HCT116 (cell line): ENCODE data around the gene RBX1. TPM values are rescaled to one million over a fixed set of nuclear protein-coding genes. Genes with fewer than 3 reads are reported as not detected.

Source experiments
- CBX3 ChIP-seq: IDR thresholded peaks from 2 replicates; pipeline ENCODE4 v1.6.1; 2012; ENCODE audit warnings: low read depth
- EZH2 ChIP-seq: fragments of 200-600 bp; sonication (generic); IDR thresholded peaks from 2 replicates; pipeline ENCODE4 v1.6.1; 2017; ENCODE audit warnings: antibody characterized with exemption, mixed run types
- JUND ChIP-seq: IDR thresholded peaks from 2 replicates; pipeline ENCODE4 v1.6.1; 2012
- POLR2A ChIP-seq: IDR thresholded peaks from 2 replicates; pipeline ENCODE4 v1.7.0; 2011; ENCODE audit warnings: borderline replicate concordance; ENCODE audit not compliant: insufficient read depth, insufficient read length; ENCODE audit errors: extremely low read depth
- SRF ChIP-seq: IDR thresholded peaks from 2 replicates; pipeline ENCODE4 v1.6.1; 2012; ENCODE audit warnings: low read depth
- TCF7L2 ChIP-seq: IDR thresholded peaks from 2 replicates; pipeline ENCODE4 v1.7.0; 2011; ENCODE audit warnings: borderline replicate concordance, inconsistent platforms; ENCODE audit not compliant: insufficient read depth, insufficient read length; ENCODE audit errors: extremely low read depth
- ZFX ChIP-seq: fragments of 450-650 bp; IDR thresholded peaks from 2 replicates; pipeline ENCODE4 v1.6.1; 2017
- ZNF274 ChIP-seq: fragments of 200-500 bp; sonication (Bioruptor generic); IDR thresholded peaks from 2 replicates; pipeline ENCODE4 v1.6.1; 2014; ENCODE audit warnings: mild to moderate bottlenecking, low read depth, low read length, inconsistent platforms
- total RNA-seq: library from RNA; stranded (reverse); gene quantifications from one replicate; pipeline ENCODE4 v1.2.1, GENCODE V29; 2021; ENCODE audit not compliant: unreplicated experiment
- TF ChIP-seq, protein P1 (sequence below): IDR thresholded peaks from 2 replicates; pipeline ENCODE4 v1.6.1; 2011; ENCODE audit warnings: mild to moderate bottlenecking, low read length, moderate library complexity; ENCODE audit not compliant: insufficient replicate concordance; ENCODE audit errors: extremely low read depth
- TF ChIP-seq, protein P2 (sequence below): IDR thresholded peaks from 2 replicates; pipeline ENCODE4 v1.6.1; 2012
- TF ChIP-seq, protein P3 (sequence below), 3 experiments: fragments of 200-600 bp in 1 of 3; sonication (generic) in 1 of 3; IDR thresholded peaks in 2 of 3; conservative IDR thresholded peaks in 1 of 3; 2 replicates each; pipeline ENCODE4 v1.5.1; 2012 to 2017; ENCODE audit warnings: low read depth in 2 of 3, low read length in 2 of 3, antibody characterized with exemption in 1 of 3, borderline replicate concordance in 1 of 3, control low read depth in 1 of 3, mild to moderate bottlenecking in 1 of 3, mixed read lengths in 1 of 3, mixed run types in 1 of 3, moderate library complexity in 1 of 3; ENCODE audit not compliant: insufficient read depth in 1 of 3

Gene RBX1
- total RNA-seq, 1 experiment from 2014 or later = 51.2 TPM

DNA sequence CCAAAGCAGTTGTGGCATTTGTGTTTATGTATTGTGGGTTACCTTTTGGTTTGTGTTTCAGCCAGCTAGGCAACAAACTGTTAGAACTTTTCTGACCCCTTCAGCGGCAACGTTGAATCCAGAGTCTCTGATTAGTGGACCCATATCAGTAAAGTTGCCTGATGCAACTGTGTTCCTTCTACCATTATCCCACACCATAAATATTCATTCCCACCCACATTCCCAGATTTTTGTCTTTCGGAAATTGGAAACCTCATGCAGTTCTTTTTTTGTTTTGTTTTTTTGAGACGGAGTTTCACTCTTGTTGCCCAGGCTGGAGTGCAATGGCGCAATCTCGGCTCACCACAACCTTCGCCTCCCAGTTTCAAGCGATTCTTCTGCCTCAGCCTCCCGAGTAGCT lies 30.7 kb upstream of the RBX1 start (continued):
- TF ChIP-seq, protein P1, sequence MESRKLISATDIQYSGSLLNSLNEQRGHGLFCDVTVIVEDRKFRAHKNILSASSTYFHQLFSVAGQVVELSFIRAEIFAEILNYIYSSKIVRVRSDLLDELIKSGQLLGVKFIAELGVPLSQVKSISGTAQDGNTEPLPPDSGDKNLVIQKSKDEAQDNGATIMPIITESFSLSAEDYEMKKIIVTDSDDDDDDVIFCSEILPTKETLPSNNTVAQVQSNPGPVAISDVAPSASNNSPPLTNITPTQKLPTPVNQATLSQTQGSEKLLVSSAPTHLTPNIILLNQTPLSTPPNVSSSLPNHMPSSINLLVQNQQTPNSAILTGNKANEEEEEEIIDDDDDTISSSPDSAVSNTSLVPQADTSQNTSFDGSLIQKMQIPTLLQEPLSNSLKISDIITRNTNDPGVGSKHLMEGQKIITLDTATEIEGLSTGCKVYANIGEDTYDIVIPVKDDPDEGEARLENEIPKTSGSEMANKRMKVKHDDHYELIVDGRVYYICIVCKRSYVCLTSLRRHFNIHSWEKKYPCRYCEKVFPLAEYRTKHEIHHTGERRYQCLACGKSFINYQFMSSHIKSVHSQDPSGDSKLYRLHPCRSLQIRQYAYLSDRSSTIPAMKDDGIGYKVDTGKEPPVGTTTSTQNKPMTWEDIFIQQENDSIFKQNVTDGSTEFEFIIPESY = no peak
- TF ChIP-seq EZH2 = no peak
- no peak for TF ChIP-seq POLR2A
- TF ChIP-seq CBX3 = no peak
- no peak for TF ChIP-seq JUND
- no peak for TF ChIP-seq ZNF274
- no peak for TF ChIP-seq ZFX
- TF ChIP-seq SRF = no peak
- TF ChIP-seq TCF7L2 = no peak
- TF ChIP-seq, protein P2, sequence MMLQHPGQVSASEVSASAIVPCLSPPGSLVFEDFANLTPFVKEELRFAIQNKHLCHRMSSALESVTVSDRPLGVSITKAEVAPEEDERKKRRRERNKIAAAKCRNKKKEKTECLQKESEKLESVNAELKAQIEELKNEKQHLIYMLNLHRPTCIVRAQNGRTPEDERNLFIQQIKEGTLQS = no peak
- TF ChIP-seq, protein P3, sequence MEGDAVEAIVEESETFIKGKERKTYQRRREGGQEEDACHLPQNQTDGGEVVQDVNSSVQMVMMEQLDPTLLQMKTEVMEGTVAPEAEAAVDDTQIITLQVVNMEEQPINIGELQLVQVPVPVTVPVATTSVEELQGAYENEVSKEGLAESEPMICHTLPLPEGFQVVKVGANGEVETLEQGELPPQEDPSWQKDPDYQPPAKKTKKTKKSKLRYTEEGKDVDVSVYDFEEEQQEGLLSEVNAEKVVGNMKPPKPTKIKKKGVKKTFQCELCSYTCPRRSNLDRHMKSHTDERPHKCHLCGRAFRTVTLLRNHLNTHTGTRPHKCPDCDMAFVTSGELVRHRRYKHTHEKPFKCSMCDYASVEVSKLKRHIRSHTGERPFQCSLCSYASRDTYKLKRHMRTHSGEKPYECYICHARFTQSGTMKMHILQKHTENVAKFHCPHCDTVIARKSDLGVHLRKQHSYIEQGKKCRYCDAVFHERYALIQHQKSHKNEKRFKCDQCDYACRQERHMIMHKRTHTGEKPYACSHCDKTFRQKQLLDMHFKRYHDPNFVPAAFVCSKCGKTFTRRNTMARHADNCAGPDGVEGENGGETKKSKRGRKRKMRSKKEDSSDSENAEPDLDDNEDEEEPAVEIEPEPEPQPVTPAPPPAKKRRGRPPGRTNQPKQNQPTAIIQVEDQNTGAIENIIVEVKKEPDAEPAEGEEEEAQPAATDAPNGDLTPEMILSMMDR (IDR thresholded peaks at IDR 0.05 in 2 of 3, conservative IDR thresholded peaks at IDR 0.05 in 1 of 3; ENCODE audit: borderline replicate concordance in 1 of 3, insufficient read depth in 1 of 3, low read depth in 2 of 3, low read length in 2 of 3) = no peak
- TF ChIP-seq, all 23 proteins: peak for 0
